ENCODE data around the gene LTBP3.

LTBP3 gene

DNA sequence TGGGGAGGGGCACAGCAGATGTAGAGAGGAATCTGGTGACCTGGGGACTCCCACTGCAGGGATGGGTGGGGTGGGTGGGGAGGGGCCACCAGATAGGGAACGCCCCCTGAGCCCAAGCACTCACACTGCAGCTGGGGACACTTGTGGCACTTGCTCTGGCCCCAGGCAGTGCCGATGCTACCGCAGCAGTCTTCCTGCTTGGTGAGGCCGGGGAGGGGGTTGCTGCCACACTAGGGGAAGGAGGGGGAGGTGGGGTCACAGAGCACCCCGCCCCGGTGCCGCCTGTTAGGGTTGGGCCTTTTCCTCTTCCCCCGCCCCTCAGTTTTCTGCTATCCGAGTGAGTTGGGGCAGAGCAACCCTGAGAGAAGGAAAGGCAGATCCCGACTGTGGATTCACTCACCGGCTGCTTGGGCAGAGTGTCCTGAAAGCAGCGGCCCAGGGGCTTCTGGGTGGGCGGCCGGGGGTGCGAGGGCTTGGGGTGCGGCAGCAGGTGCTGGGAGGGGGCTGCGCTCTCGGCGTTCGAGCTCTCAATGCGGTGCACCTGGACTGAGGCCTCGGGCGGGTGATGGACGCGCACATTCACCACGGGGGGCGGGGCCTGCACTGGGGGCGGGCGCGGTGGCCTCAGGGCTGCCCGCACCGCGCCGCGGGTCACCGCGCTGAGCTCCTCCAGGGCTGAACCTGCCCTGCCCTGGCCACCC, 4.7 kb downstream of the LTBP3 start:
- peak; percentile 68 to 69 for DNase-seq

DNA sequence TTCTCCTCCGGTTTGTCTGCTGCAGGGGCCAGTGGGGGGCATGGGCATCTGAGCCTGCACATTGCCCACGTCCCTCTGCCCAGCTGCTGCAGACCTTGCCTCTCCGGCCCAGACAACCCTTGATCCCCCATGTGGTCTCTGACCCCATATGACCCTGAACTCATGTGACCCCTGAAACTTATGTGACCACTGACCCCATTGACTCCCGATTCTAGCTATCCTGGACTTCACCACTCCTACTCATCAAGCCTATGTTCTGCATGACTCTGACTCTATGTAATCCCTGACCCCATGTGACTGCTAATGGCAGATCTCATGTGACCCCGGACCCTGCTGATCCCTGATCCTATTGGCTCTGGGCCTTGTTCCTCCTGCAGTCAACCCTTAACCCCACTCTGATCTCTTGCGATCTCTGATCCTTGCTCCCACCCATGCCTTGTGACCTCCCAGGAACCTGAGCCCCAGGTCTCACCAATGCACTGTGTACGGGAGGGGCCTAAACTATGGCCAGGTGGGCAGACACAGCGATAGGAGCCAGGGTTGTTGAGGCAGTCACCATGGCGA, 5.7 kb downstream of the LTBP3 start:
- no peak for DNase-seq

DNA sequence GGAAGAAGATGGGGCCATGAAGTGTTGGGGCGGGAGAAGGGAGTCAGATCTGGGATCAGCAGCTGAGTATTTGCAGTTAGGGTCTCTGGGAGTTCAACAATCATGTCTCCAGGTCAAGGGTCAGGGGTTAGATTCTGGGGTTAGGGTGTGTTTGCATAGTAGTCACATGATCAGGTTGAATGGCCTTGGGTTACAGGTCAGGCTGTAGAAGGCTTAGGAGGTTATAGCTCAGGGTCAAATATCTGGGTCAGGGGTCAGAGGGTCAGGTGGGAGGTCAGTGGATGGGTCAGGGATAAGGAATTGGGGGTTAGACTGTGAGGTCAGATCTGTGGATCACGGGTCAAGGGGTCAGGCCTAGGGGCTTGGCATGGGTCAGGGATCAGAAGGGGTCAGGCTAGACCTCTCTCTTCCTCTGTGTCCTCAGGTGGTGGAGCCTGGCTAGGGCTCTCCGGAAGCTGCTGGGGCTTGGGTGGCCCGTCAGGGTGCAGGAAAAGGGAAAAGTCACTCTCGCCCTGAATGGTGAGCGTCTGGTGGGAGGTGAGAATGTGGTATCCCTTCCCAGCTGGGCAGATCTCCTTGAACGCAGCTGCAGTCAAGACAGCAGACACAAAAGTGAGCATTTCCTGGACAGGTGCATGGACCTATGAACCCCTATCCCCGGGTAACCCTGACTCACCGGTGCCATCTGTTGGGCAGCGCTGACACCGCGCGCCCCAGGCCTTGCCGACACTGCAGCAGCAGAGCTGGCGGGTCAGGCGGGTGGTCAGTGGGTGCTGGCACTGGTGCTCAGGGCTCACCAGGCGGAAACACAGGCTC, 6.4 kb downstream of the LTBP3 start:
- peak; percentile 64 to 76 for DNase-seq

DNA sequence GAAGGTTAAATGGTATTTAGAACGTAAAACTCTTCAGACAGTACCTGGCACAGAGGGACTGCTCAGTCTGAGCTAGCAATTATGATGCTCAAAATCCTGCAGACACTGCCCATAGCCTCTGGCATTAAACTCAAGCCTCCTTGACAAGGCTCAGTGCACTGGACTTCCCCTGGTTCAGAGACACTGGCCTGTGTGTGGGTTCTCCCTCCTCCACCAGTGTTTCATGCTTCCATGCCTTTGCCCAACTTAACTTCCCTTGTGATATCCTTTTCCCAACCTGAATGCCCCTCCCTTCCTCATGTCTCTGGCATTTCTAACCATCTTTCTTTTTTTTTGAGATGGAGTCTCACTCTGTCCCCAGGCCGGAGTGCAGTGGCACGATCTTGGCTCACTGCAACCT, 9.1 kb downstream of the LTBP3 start:
- no peak for DNase-seq

DNA sequence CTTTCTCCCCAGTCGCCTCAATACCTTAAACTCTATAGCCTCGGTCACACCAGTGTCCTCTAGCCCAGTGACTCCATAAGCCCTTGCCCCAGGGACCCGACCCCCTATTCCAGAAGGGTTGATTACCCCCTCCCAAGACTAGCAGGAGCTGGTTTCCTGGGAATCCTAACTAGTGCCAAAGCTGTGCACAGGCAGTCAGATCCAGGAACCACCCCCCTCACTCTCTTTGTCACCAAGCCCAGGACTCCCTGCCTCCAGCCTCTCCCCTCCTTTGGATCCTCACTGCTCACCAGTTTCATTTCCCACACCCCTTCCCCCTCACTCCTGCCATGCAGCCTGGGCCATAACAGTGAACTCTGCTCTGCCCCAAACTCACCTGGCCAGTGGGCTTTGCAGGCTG, 9.8 kb downstream of the LTBP3 start:
- DNase-seq: no peak

DNA sequence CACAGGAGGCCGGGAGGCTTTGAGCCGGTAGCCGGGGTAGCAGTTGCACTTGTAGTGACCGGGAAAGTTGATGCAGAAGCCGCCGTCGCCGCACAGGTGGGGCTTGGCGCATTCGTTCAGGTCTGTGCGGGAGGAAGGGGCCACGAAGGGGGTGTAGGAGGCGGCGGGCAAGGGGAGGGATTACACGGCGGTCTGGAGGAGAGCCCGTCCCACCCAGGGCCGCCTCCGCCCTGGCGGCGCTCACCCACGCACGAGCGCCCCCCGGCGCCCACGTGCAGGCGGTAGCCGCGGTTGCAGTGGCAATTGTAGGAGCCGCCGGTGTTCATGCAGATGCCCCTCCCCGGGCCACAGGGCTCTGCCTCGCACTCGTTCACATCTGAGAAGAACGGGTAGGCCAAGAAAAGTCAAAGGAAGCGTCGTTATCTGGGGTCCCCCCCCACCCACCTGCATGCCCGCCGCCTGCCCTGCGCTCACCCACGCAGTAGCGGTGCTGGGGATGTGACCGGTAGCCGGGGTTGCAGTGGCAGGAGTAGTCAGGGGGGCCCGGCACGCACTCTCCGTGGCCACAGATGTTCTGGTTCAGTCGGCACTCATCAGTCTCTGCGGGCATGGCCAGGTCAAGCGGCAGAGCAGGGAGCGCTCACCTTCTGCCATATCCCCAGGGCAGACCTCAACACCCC, 10.6 kb downstream of the LTBP3 start:
- DNase-seq: no peak

DNA sequence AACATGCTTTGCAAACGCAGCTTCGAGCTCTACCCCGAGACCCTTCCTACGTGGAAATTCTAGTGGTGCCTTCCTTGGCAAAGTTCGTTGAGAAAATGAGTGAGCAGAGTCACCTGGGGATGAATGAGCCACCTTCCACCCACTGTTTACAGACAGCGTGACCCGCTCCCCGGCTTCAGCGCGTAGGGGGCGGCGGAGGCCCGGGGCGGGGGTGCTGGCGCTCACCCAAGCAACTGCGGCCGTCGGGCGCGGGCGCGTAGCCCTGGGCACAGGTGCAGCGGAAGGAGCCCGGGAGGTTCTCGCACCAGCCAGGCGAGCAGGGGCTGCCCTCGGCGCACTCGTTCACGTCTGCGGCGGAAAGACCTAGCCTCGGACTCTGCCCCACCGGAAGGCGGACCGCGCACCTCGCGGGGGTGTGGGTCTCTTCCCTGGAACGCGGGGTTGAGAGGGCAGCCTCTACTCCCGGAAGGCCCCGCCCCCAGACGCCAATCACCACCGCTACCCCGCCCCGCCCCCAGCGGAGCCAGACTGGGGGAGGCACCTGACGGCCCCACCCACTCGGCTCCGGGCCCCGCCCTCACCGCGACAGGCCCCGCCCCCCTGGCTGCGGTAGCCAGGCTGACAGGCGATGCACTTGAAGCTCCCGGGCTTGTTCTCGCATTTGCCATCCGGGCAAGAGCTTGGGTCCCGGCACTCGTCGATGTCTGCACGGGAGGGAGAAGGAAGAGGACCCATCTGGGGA, 11.8 kb downstream of the LTBP3 start:
- DNase-seq: peak; percentile 62 to 83

DNA sequence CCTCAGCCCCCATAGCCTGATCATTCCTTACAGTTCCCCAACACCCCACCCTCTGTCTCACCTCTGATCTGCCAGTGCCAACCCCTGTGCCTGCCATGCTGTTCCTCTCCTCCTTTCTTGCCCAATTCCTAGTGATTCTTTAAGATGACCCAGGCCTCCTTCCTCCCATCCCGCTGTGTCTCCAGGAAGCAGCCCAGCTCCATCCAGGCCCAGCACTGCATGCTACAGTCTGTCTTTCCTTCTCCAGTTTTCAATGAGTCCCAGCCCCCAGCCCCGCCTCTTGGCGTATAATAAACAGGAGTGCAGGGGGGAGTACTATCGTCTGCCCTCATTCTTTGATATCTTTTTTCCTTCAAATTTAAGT, 12.3 kb downstream of the LTBP3 start:
- no peak for DNase-seq

DNA sequence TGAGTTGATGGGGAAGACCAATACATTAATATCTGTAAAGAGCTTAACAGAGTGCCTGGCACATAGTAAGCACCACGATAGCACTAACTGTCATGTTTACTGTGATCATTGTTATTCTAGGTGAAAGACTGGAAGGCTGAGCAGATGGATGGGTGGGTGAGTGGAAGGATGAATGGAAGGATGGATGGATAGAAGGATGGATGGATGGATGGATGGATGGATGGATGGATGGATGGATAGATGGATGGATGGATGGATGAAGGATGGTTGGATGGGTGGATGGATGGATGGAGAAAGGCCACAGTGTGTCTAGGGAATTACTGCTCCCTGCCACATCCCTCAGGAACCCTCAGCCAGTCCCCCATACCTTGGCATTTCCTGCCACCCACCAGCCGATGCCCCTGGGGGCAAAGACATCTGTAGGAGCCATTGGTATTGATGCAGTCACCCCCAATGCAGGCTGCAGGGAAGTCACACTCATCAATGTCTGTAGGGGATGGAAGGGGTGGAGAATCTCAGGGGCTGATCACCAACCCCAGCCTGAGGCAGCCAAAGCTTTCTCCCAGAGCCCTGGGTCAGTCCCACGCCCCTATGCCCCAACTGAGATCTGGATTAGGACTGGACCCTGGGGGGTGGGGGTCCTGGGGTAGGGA, 15.3 kb downstream of the LTBP3 start:
- no peak for DNase-seq

DNA sequence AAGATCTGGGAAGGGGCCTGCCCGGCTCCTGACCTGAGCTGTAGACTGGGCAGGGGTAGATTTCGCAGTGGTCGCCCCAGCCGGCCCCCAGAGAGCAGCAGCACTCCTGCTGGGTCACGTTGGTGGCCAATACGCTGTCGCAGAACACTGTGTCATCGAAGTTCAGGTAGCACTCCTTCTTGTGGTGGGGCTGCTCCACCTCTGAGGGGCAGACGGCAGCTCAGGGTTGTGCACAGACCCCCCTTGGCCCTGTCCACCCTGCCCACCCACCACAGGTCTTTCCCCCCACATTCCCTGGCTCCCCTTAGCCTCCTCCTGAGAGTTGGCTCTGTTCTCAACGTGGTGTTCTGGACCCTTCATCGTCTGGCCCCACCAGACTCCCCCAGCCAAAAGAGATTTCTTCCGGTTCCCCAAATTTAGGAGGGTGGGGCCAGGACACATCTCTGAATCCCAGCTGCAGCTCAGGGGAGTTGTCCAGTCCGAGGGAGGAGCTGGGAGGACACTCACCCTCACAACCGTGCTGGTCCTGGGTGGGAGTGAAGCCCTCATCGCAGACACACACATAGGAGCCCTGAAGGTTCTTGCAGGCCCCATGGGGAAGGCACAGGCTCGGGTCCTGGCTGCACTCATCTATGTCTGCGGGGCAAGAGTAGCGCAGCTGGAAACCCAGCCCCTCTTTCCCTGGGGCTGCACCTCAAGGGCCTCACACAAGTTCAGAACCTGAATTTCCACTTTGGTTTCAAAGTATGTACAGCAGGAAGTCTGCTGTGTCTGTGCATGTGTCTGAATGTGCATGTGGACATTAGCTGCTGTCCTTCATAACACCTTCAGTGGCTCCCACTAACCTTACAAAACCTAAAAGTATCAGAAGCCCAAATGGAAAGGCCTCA, 16.8 kb downstream of the LTBP3 start:
- DNase-seq: no peak

DNA sequence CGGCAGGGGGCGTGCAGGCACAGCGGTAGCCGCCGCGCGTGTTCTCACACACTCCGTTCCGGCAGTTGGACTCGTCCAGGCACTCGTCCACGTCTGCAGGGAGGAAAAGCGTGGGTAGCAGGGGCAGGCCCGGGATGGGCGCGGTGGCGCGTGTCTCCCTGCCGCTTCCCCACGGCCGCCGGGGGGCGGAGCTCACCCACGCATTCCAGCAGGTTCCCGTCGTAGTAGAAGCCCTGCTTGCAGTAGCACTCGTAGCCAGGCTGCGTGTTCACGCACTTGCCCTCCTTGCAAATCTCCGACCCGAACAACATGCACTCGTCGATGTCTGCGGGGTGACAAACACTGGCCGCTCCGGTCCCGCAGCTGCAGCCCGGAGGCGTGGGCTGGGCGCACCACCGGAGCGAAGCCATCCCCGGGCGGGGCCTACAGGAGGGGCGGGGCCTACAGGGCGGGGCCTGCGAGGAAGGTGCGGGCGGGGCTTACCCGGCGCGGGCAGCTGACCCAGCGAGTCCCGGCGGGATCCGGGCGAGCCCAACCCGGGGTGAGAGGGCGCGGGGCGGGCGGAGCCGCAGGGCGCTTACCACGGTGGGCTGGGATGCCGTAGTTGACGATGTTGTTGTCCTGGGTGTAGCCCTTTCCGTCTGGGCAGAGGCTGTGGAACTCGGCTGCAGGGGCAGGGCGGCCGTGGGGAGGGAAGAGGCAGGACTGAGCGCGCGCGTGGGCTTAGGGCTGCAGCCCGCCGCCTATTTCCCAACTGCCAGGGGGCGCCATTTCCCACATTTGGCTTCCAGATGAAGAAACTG, 17.7 kb downstream of the LTBP3 start:
- DNase-seq: peak; percentile 74 to 78

DNA sequence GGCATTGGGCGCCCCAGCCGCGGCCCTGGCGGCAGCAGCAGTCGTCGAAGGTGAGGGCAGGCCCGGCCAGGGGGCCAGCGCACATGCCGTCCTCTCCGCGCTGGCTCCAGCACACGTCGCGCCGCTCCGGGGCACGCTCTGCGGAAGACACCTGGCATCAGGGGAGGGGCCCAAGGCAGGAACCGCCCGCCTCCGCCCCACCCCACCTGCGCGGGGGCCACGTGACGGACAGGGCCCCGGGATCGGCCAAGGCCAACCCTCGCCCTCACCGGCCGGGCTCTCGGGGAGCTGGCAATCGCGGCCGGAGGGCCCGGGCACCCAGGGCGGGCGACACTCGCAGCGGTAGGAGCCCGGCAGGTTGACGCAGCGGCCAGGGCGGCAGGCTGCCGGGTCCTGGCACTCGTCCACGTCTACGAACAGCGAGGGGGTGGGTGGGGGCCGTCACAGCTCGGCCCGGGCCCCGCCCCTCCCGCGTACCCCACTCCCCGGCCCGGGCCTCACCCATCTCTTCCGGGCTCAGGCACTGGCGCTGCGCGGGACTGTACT, 18.3 kb downstream of the LTBP3 start:
- DNase-seq: peak in 1 of 2 experiments; percentile 76

DNA sequence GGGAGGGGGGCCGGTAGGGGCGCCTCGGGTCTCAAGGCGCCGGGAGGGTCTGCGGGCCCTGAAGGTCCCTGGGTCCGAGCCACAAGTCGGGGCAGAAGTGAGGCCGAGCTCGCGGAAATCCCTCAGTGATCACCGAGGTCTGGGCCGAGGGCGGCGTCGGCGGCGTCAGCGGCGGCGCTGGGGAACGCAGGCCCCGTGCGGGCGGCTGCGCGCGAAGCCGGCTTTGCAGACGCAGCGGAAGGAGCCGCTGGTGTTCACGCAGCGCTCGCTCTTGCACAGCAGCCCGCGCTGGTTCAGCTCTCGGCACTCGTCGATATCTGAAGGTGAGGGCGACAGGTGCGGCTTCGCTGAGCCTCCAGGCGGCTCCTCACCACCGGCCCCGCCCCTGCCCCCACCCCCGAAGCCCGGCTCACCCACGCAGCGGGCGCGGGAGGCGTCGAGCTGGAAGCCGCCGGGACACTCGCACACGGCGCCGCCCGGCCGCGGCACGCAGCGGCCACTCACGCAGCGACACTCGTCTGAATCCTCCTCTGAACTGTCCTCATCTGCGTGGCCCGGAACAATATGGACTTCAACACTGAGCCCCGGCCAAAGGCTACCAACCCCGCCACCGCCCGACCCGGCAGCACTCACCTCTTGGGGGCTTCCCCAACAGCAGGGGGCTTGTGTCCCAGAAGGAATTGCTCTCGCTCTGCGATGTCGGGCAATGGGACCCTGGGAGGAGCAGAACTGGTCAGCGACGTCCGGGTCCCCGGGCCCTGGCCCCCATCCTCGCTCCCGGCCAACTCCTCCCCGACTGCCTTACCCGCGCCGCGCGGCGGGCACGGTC, 19.0 kb downstream of the LTBP3 start:
- DNase-seq: no peak

DNA sequence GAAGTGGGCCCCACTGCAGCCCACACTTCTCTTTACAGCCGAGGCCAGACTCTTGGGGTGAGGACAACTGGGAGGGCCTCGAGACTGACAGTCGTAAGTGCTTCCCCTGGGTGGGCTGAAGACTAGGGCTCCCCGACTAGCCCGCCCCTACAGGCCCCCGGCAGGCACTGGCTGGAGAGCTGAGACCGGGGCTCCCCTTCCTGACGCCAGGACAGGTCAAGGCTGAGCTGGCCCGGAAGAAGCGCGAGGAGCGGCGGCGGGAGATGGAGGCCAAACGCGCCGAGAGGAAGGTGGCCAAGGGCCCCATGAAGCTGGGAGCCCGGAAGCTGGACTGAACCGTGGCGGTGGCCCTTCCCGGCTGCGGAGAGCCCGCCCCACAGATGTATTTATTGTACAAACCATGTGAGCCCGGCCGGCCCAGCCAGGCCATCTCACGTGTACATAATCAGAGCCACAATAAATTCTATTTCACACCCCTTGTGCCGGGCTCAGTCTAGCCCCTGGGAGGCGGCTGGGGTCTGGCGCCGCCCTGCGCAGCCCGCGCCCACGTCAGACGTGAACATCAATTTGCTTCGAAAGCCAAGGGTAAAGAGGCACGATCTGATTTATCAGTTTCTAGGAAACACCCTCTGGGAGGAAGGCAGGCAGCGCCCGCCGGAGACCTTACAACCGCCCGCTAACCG, 19.8 kb downstream of the LTBP3 start:
- DNase-seq: no peak

DNA sequence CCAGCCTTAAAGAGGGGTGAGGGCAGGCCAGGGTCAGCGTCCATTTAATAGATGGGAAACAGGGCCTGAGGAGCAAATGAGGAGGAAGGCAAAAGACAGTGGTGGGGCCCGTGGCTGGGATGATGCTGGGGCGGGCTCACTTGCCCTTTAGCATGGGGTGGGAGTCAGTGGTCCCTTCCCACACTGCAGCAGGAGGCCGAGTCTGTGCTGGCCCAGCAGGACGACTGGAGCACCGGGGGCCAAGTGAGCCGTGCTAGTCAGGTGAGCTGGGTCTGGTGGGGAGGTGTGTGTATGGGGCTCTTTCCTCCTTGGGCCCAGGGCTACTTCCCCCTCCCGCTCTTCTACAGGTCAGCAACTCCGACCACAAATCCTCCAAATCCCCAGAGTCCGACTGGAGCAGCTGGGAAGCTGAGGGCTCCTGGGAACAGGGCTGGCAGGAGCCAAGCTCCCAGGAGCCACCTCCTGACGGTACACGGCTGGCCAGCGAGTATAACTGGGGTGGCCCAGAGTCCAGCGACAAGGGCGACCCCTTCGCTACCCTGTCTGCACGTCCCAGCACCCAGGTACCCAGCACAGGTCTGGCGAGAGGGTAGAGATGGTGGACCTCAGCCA, 20.4 kb downstream of the LTBP3 start:
- no peak for DNase-seq

DNA sequence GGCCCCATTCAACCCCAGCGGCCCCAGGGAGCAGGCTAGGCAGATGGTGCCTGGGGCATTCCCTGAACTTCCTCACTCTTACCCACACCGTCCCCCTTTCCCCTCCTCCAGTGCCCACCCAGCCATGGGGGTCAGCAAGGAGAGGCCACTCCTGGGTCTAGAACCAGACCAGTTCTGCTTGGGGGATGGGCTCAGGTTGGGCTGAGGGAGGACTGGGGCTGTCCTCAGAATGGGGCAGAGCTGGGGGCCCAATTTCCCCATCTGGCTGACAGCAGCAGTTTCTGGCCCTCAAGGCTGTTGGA, 20.9 kb downstream of the LTBP3 start:
- DNase-seq: no peak

DNA sequence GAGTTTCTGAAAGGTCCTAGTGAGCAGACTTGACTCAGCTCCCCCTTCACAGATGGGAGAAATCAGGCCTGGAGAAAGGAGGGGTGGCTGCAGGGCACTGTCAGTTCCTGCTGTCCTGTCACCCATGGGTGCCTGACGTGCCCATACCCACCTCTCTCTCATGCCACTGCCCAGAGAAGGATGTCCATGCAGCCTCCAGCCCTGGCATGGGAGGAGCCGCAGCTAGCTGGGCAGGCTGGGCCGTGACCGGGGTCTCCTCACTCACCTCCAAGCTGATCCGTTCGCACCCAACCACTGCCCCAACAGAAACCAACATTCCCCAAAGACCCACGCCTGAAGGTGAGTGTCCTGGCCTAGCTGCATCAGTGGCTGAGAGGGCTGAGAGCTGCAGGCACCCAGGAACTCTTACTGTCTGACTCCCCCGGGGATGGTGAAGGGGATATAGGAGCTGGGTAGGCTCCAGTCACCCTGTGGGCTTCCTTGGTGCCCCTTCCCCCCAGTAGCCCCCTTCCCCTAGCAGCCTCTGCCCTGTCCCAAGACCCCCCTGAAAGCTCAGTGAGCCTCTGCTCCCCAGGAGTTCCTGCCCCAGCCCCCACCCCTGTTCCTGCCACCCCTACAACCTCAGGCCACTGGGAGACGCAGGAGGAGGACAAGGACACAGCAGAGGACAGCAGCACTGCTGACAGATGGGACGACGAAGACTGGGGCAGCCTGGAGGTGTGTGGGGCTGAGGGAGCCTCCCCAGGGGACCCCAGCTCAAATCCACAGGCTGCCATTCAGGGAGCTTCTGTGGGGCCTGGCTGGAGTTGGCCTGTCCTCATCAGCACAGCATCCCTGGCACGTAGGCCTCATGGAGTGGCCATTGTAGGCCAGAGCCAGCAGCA, 21.5 kb downstream of the LTBP3 start:
- no peak for DNase-seq

Data from SHP77 (cell line).